Thyroid gland (tissue), 4 donors: ENCODE data around the gene MPZL1. TPM values are rescaled to one million over a fixed set of nuclear protein-coding genes. Genes with fewer than 3 reads are reported as not detected.

Source experiments
- DNase-seq, 2 donors: peaks; one replicate each; pipeline ENCODE4 v3.0.0-alpha.2; 2019
- H3K27ac ChIP-seq, 3 donors: fragments of 200-600 bp; sonication (generic); 1 replicate in 2 of 3; 2 replicates in 1 of 3; pipeline ENCODE4 v1.5.1; 2016 to 2019; ENCODE audit warnings: mild to moderate bottlenecking in 1 of 3, moderate library complexity in 1 of 3
- H3K27me3 ChIP-seq: fragments of 200-600 bp; sonication (generic); one replicate; pipeline ENCODE4 v1.5.1; 2019
- H3K36me3 ChIP-seq, 2 donors: fragments of 200-600 bp; sonication (generic); one replicate each; pipeline ENCODE4 v1.5.1; 2016 to 2019
- H3K4me1 ChIP-seq, 2 donors: fragments of 200-600 bp; sonication (generic); one replicate each; pipeline ENCODE4 v1.5.1; 2017 to 2019
- H3K4me3 ChIP-seq, 3 donors: fragments of 200-600 bp; sonication (generic); replicated peaks in 1 of 3; 1 replicate in 2 of 3; 2 replicates in 1 of 3; pipeline ENCODE4 v1.5.1; 2016; ENCODE audit warnings: mild to moderate bottlenecking in 1 of 3
- H3K9me3 ChIP-seq: fragments of 200-600 bp; sonication (generic); one replicate; pipeline ENCODE4 v1.5.1; 2017
- CTCF ChIP-seq, 6 experiments: fragments of 200-600 bp in 3 of 6; fragments of 450-650 bp in 3 of 6; sonication (generic) in 3 of 6; IDR thresholded peaks; one replicate each; pipeline ENCODE4 v1.5.1; 2016 to 2019; ENCODE audit warnings: antibody characterized with exemption in 6 of 6, mild to moderate bottlenecking in 2 of 6, inconsistent platforms in 1 of 6, moderate library complexity in 1 of 6
- POLR2A ChIP-seq, 2 donors: fragments of 450-650 bp; IDR thresholded peaks; one replicate each; pipeline ENCODE4 v1.6.1; 2017; ENCODE audit warnings: antibody characterized with exemption in 2 of 2, mild to moderate bottlenecking in 2 of 2, moderate library complexity in 1 of 2
- WGBS, 2 donors: methylation state at CpG; one replicate each; pipeline ENCODE4 v1.1.5; 2017; 5-methylcytosine and 5-hydroxymethylcytosine counted together
- intact Hi-C: fragments of 100-400 bp; cut with DNase I; formaldehyde crosslinking; loops from one replicate; pipeline ENCODE4 v1.15.1; 2023
- total RNA-seq, 4 donors: library from RNA; depleted of rRNA; stranded (reverse); fragments of >200 nt; gene quantifications; one replicate each; pipeline ENCODE4 v1.2.3, GENCODE V29; 2016

Gene MPZL1
- 10 to 100 TPM; 52.6 to 90.2 (median 61.8) TPM for total RNA-seq

GRCh38 chr1:167721617-167722151 lies at the start of gene MPZL1:
Gene MPZL1 (plus strand): TSS chr1:167721982. CDS start chr1:167722152, 170 bp downstream.
- peak; percentile 23 to 90 for TF ChIP-seq POLR2A (IDR thresholded peaks at IDR 0.05)
- TF ChIP-seq CTCF (IDR thresholded peaks at IDR 0.05) = no peak
- Histone ChIP-seq H3K27ac (peak within 1 kb of the TSS; percentile 76 to 94 (median 89)), H3K4me1 (peaks cover 16 to 17% of the 10 kb centered on the region in 2 donors), H3K27me3 (no peaks in the 10 kb centered on the region), H3K4me3 (peak within 1 kb of the TSS; percentile 25 to 95 (median 76)), H3K36me3 (no peaks in the 10 kb centered on the region), H3K9me3 (no peaks in the 10 kb centered on the region)
- 1% methylated on average over 16 to 18 of the region's 52 CpGs for WGBS, 2 donors
- intact Hi-C loops = loop anchor here (10.0 kb wide), 1 partner anchor 363 kb away; no protein-coding TSS in a partner anchor
- DNase-seq = peak; percentile 94 to 96

GRCh38 chr1:167672831-167673230 lies 49.0 kb upstream of the MPZL1 start:
- no peak overlapping the region for H3K4me3 ChIP-seq
- H3K27ac ChIP-seq = no peak overlapping the region
- intact Hi-C loops = no loop called here
- no peaks in the 10 kb centered on the region for H3K9me3 ChIP-seq
- H3K36me3 ChIP-seq = no peaks in the 10 kb centered on the region
- no peaks in the 10 kb centered on the region for H3K4me1 ChIP-seq
- TF ChIP-seq CTCF (IDR thresholded peaks at IDR 0.05) = no peak
- no peak for TF ChIP-seq POLR2A (IDR thresholded peaks at IDR 0.05)
- 92 to 93% methylated on average over 4 of the region's 4 CpGs for WGBS, 2 donors
- no peak for DNase-seq
- H3K27me3 ChIP-seq = no peaks in the 10 kb centered on the region

GRCh38 chr1:167673265-167673664 lies 48.5 kb upstream of the MPZL1 start:
- H3K9me3 ChIP-seq = no peaks in the 10 kb centered on the region
- H3K27me3 ChIP-seq = no peaks in the 10 kb centered on the region
- intact Hi-C loops = no loop called here
- H3K36me3 ChIP-seq = no peaks in the 10 kb centered on the region
- 84 to 94% methylated on average over 4 of the region's 4 CpGs for WGBS, 2 donors
- H3K27ac ChIP-seq = no peak overlapping the region
- no peaks in the 10 kb centered on the region for H3K4me1 ChIP-seq
- TF ChIP-seq POLR2A (IDR thresholded peaks at IDR 0.05) (no peak), CTCF (IDR thresholded peaks at IDR 0.05) (no peak)
- no peak overlapping the region for H3K4me3 ChIP-seq
- DNase-seq = no peak

GRCh38 chr1:167674156-167674555 lies 47.6 kb upstream of the MPZL1 start:
- no peak overlapping the region for H3K27ac ChIP-seq
- TF ChIP-seq CTCF (IDR thresholded peaks at IDR 0.05) (no peak), POLR2A (IDR thresholded peaks at IDR 0.05) (no peak)
- H3K27me3 ChIP-seq = no peaks in the 10 kb centered on the region
- H3K4me3 ChIP-seq = no peak overlapping the region
- DNase-seq = no peak
- 72 to 87% methylated on average over 2 of the region's 2 CpGs for WGBS, 2 donors
- no peaks in the 10 kb centered on the region for H3K36me3 ChIP-seq
- intact Hi-C loops = no loop called here
- no peaks in the 10 kb centered on the region for H3K9me3 ChIP-seq
- no peaks in the 10 kb centered on the region for H3K4me1 ChIP-seq

GRCh38 chr1:167675440-167675839 lies 46.3 kb upstream of the MPZL1 start:
- TF ChIP-seq POLR2A (IDR thresholded peaks at IDR 0.05) (no peak), CTCF (IDR thresholded peaks at IDR 0.05) (no peak)
- no peaks in the 10 kb centered on the region for H3K27me3 ChIP-seq
- H3K36me3 ChIP-seq = no peaks in the 10 kb centered on the region
- 94 to 97% methylated on average over 5 of the region's 5 CpGs for WGBS, 2 donors
- no peak overlapping the region for H3K27ac ChIP-seq
- no peak overlapping the region for H3K4me3 ChIP-seq
- no peaks in the 10 kb centered on the region for H3K9me3 ChIP-seq
- no peak for DNase-seq
- H3K4me1 ChIP-seq = no peaks in the 10 kb centered on the region
- intact Hi-C loops = no loop called here
